Measurements from ENCODE around the gene PER2.

GRCh38 chr2:238235856-238236255 lies 52.6 kb downstream of the PER2 start:
- TF ChIP-seq CTCF (IDR thresholded peaks at IDR 0.05; ENCODE audit: low read depth, low read length, poor library complexity, severe bottlenecking) (no peak), EZH2phosphoT487 (IDR thresholded peaks at IDR 0.05; ENCODE audit: borderline replicate concordance, low read length) (no peak)
